ENCODE data around the gene SEMA6D. TPM values are rescaled to one million over a fixed set of nuclear protein-coding genes. Genes with fewer than 3 reads are reported as not detected.

Gene SEMA6D
- total and polyA plus RNA-seq, 2 donors from 2014 or later: 12.9 to 16.9 TPM

DNA sequence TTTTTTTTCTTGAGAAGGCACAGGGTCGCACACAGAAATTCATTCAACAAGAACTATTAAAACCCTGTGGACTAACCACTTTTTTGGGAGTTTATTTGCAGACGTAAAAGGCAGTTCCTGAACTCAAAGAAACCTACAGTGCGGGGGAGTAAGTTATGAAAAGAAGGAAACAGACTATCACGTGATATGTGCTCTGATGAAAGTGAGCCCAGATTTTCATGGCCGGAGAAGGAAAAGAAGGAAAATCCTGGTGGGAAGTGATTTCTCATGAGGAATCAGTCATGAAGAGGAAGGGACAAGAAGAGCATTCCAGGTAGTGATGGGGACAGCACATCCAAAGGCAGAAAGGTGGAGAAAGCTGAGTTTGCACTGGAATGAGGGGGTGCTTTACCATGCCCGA lies 26.1 kb downstream of the SEMA6D start:
- FAIRE-seq: no peak
- Histone ChIP-seq H3K27ac (ENCODE audit: low read depth in 2 of 2, low read length in 2 of 2) (no peak overlapping the region), H3K36me3 (ENCODE audit: control insufficient read depth in 2 of 3, insufficient read depth in 3 of 3, low read length in 3 of 3) (no peaks in the 10 kb centered on the region), H3K27me3 (ENCODE audit: control insufficient read depth, insufficient read depth, low read length) (no peaks in the 10 kb centered on the region), H3K4me1 (ENCODE audit: control insufficient read depth in 2 of 3, insufficient read depth in 2 of 3, low read depth in 1 of 3, low read length in 3 of 3) (peaks cover 0 to 8% (median 0%) of the 10 kb centered on the region in 3 donors), H3K9ac (ENCODE audit: low read length in 3 of 3) (no peak overlapping the region), H3K4me3 (ENCODE audit: low read length in 3 of 3) (no peak overlapping the region), H3K9me3 (ENCODE audit: control insufficient read depth in 2 of 3, insufficient read depth in 1 of 3, low read length in 3 of 3) (no peaks in the 10 kb centered on the region)
- intact Hi-C loops (cut with DNase I): no loop called here
- DNase-seq: no peak
- TF ChIP-seq, protein P1, sequence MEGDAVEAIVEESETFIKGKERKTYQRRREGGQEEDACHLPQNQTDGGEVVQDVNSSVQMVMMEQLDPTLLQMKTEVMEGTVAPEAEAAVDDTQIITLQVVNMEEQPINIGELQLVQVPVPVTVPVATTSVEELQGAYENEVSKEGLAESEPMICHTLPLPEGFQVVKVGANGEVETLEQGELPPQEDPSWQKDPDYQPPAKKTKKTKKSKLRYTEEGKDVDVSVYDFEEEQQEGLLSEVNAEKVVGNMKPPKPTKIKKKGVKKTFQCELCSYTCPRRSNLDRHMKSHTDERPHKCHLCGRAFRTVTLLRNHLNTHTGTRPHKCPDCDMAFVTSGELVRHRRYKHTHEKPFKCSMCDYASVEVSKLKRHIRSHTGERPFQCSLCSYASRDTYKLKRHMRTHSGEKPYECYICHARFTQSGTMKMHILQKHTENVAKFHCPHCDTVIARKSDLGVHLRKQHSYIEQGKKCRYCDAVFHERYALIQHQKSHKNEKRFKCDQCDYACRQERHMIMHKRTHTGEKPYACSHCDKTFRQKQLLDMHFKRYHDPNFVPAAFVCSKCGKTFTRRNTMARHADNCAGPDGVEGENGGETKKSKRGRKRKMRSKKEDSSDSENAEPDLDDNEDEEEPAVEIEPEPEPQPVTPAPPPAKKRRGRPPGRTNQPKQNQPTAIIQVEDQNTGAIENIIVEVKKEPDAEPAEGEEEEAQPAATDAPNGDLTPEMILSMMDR (IDR thresholded peaks at IDR 0.05; ENCODE audit: borderline replicate concordance, extremely low read depth, insufficient read depth): no peak

GRCh38 chr15:47743886-47744285 lies 26.6 kb downstream of the SEMA6D start:
- H3K9me3 ChIP-seq (ENCODE audit: control insufficient read depth in 2 of 3, insufficient read depth in 1 of 3, low read length in 3 of 3): no peaks in the 10 kb centered on the region
- intact Hi-C loops (cut with DNase I): no loop called here
- no peaks in the 10 kb centered on the region for H3K36me3 ChIP-seq (ENCODE audit: control insufficient read depth in 2 of 3, insufficient read depth in 3 of 3, low read length in 3 of 3)
- no peak for FAIRE-seq
- no peak for DNase-seq
- TF ChIP-seq, protein P1 (IDR thresholded peaks at IDR 0.05; ENCODE audit: borderline replicate concordance, extremely low read depth, insufficient read depth): no peak
- peaks cover 0 to 8% (median 0%) of the 10 kb centered on the region in 3 donors for H3K4me1 ChIP-seq (ENCODE audit: control insufficient read depth in 2 of 3, insufficient read depth in 2 of 3, low read depth in 1 of 3, low read length in 3 of 3)
- H3K27me3 ChIP-seq (ENCODE audit: control insufficient read depth, insufficient read depth, low read length): no peaks in the 10 kb centered on the region
- no peak overlapping the region for H3K4me3 ChIP-seq (ENCODE audit: low read length in 3 of 3)
- H3K9ac ChIP-seq (ENCODE audit: low read length in 3 of 3): no peak overlapping the region
- H3K27ac ChIP-seq (ENCODE audit: low read depth in 2 of 2, low read length in 2 of 2): no peak overlapping the region

GRCh38 chr15:47744496-47744895 lies 27.2 kb downstream of the SEMA6D start:
- Histone ChIP-seq H3K4me3 (ENCODE audit: low read length in 3 of 3) (no peak overlapping the region), H3K27me3 (ENCODE audit: control insufficient read depth, insufficient read depth, low read length) (no peaks in the 10 kb centered on the region), H3K4me1 (ENCODE audit: control insufficient read depth in 2 of 3, insufficient read depth in 2 of 3, low read depth in 1 of 3, low read length in 3 of 3) (peaks cover 0 to 8% (median 0%) of the 10 kb centered on the region in 3 donors), H3K9ac (ENCODE audit: low read length in 3 of 3) (no peak overlapping the region), H3K36me3 (ENCODE audit: control insufficient read depth in 2 of 3, insufficient read depth in 3 of 3, low read length in 3 of 3) (no peaks in the 10 kb centered on the region), H3K27ac (ENCODE audit: low read depth in 2 of 2, low read length in 2 of 2) (no peak overlapping the region), H3K9me3 (ENCODE audit: control insufficient read depth in 2 of 3, insufficient read depth in 1 of 3, low read length in 3 of 3) (no peaks in the 10 kb centered on the region)
- TF ChIP-seq, protein P1 (IDR thresholded peaks at IDR 0.05; ENCODE audit: borderline replicate concordance, extremely low read depth, insufficient read depth): no peak
- intact Hi-C loops (cut with DNase I): no loop called here
- no peak for DNase-seq
- no peak for FAIRE-seq

DNA sequence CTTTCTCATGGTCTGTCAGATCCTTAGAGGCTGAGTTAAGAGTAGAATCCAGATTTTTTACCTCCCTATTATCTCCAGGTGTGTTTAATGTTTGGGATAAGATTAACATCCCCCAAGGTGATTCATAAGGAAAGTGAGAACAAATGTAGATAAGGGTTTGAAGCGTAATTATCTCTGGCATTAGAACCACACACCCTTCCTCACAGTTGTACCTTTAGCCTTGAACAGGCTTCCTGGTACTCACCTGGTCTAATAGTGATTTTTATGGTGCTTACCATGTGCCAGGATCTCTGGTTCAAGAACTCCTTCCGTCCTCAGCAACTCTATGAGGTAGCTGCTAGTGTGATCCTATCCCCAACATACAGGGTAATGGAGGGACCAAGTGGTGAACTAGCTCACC lies 27.7 kb downstream of the SEMA6D start:
- H3K27ac ChIP-seq (ENCODE audit: low read depth in 2 of 2, low read length in 2 of 2): no peak overlapping the region
- no peak overlapping the region for H3K9ac ChIP-seq (ENCODE audit: low read length in 3 of 3)
- H3K4me3 ChIP-seq (ENCODE audit: low read length in 3 of 3): no peak overlapping the region
- H3K4me1 ChIP-seq (ENCODE audit: control insufficient read depth in 2 of 3, insufficient read depth in 2 of 3, low read depth in 1 of 3, low read length in 3 of 3): peaks cover 0 to 8% (median 0%) of the 10 kb centered on the region in 3 donors
- DNase-seq: no peak
- H3K27me3 ChIP-seq (ENCODE audit: control insufficient read depth, insufficient read depth, low read length): no peaks in the 10 kb centered on the region
- intact Hi-C loops (cut with DNase I): no loop called here
- no peaks in the 10 kb centered on the region for H3K9me3 ChIP-seq (ENCODE audit: control insufficient read depth in 2 of 3, insufficient read depth in 1 of 3, low read length in 3 of 3)
- no peaks in the 10 kb centered on the region for H3K36me3 ChIP-seq (ENCODE audit: control insufficient read depth in 2 of 3, insufficient read depth in 3 of 3, low read length in 3 of 3)
- FAIRE-seq: no peak
- TF ChIP-seq, protein P1 (IDR thresholded peaks at IDR 0.05; ENCODE audit: borderline replicate concordance, extremely low read depth, insufficient read depth): no peak
